Ovary (tissue), 3 donors: ENCODE measurements around the gene PROKR1.
"Not testable (repeated sequence)": the region's sequence is repeated elsewhere in the genome, so short reads cannot be mapped to it uniquely, and the experiment has no call there.

Experiments used
- EP300 ChIP-seq: sonication (generic); formaldehyde crosslinking; IDR thresholded peaks from one replicate; pipeline ENCODE4 v1.6.1; 2017; ENCODE audit warnings: antibody characterized with exemption
- POLR2A ChIP-seq: fragments of 450-650 bp; IDR thresholded peaks from one replicate; pipeline ENCODE4 v1.6.1; 2017; ENCODE audit warnings: antibody characterized with exemption, mild to moderate bottlenecking, moderate library complexity
- TF ChIP-seq, protein P1 (sequence below), 3 donors: fragments of 450-650 bp in 2 of 3; fragments of 200-600 bp in 1 of 3; IDR thresholded peaks; one replicate each; pipeline versions ENCODE4 v1.5.1 to v1.8.0; 2016 to 2022; ENCODE audit warnings: antibody characterized with exemption in 3 of 3, mild to moderate bottlenecking in 1 of 3
- donor health status: DM: no; HTN: no; CAD: no.

DNA sequence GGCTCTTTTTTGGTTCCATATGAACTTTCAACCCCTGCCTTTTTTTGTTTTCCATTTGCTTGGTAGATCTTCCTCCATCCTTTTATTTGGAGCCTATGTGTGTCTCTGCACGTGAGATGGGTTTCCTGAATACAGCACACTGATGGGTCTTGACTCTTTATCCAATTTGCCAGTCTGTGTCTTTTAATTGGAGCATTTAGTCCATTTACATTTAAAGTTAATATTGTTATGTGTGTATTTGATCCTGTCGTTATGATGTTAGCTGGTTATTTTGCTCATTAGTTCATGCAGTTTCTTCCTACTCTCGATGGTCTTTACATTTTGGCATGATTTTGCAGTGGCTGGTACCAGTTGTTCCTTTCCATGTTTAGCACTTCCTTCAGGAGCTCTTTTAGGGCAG lies 34.5 kb downstream of the PROKR1 start:
- not testable (repeated sequence) for TF ChIP-seq POLR2A, EP300
- TF ChIP-seq, protein P1, sequence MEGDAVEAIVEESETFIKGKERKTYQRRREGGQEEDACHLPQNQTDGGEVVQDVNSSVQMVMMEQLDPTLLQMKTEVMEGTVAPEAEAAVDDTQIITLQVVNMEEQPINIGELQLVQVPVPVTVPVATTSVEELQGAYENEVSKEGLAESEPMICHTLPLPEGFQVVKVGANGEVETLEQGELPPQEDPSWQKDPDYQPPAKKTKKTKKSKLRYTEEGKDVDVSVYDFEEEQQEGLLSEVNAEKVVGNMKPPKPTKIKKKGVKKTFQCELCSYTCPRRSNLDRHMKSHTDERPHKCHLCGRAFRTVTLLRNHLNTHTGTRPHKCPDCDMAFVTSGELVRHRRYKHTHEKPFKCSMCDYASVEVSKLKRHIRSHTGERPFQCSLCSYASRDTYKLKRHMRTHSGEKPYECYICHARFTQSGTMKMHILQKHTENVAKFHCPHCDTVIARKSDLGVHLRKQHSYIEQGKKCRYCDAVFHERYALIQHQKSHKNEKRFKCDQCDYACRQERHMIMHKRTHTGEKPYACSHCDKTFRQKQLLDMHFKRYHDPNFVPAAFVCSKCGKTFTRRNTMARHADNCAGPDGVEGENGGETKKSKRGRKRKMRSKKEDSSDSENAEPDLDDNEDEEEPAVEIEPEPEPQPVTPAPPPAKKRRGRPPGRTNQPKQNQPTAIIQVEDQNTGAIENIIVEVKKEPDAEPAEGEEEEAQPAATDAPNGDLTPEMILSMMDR (IDR thresholded peaks at IDR 0.05): not testable (repeated sequence)
